Myocyte (in vitro differentiated cells): ENCODE results near the gene FHOD3. TPM values are rescaled to one million over a fixed set of nuclear protein-coding genes. Genes with fewer than 3 reads are reported as not detected.

Experiments
- DNase-seq: peaks from one replicate; pipeline ENCODE4 v3.0.0-alpha.2; 2012; ENCODE audit warnings: low read depth
- total RNA-seq: library from RNA; depleted of rRNA; stranded (reverse); fragments of >200 nt; gene quantifications from 2 replicates; pipeline ENCODE4 v1.2.3, GENCODE V29; 2014

The FHOD3 gene
- total RNA-seq, 1 donor from 2014 or later, result 57.5 TPM

DNA sequence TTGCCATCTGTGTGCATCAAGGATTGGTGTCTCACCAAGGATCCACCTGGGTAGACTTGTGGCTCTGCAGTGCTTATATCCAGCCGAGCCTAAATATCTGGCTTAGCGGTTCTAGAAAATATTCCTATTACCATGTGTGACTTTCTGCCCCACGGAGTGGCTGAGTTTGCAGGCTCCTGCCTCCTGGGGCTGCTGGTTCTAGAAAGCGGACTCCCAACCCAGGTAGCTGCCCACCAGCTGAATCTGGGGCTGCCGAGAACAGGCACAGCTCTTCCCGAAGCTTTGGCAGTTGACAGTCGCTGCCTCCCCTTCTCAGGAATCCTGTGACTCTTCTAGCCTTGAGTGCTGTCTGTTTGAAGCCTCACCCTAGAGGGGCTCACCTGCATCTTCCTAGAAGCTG, 426.7 kb downstream of the FHOD3 start:
- DNase-seq, result no peak

DNA sequence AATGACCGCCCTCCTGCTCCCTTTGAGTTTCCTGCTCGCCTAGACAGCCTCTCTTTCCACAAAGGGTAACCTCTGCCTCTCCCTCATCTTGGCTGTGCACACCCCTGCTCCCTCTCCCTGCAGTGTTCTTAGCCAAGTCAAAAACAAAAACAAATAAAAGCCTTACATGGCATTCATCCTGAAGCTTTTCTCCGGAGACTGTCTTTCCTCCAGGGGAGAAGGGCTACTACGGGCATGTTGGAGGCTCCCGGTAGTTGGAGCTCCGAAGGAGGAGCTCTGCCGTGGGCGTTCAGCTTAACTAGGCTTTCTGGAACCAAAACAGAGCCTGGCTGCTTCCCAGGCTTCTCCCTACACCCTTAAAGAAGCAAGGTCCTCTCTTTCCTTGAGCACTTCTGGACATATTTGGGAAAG, 427.1 kb downstream of the FHOD3 start:
- DNase-seq, result no peak

DNA sequence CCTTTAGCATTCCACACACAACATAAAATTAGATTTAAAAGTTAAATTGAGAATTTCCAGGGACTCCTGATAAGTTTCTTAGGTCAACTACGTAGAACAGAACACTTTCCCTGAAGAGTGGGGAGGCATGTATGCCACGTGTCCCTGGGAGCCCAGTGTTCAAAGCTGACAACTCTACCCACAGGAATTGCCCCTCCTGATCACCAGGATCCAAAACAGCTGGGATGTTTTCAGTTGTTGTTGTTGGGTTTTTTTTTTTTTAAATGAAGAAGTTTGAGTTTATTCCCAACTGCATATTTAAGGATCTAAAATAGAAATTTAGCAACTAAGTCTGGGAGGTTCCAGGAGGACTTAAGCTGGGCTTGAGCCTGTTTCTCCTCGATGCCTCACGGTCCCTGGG, 430.8 kb downstream of the FHOD3 start:
- no peak for DNase-seq

DNA sequence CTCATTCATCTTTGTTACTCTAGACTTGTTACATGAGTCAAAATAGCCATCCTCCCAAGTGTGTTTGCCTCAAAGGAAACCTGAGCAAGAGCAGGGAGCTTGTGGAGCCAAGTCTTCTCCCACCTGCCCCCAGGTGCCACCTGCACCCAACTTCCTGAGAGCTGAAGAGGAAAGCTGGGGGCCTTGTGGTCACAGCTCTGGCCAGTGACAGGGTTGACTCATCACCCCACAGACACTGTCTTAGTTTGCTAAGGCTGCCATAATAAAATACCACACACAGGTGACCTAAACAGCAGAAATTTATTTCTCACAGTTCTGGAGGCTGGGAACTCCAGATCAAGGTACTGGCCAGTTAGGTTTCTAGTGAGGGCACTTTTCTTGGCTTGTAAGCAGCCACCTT, 431.7 kb downstream of the FHOD3 start:
- DNase-seq, result no peak

DNA sequence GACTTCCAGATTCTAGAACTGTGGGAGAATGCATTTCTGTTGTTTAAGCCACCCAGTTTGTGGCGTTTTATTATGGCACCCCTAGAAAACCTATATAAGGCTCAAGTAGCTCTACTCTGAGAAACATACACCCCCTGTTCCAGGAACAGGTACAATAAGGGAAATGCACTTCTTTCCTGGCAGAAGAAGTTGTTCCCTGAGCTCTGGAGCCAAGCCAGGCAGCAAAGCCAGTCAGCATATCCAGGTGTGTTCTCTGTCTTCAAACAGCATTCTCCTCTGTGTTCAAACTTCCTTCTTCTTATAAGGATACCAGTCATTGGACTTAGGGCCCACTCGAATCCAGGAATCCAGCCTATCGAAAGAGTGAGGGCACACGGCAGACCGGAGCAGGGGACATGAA, 434.8 kb downstream of the FHOD3 start:
- no peak for DNase-seq

DNA sequence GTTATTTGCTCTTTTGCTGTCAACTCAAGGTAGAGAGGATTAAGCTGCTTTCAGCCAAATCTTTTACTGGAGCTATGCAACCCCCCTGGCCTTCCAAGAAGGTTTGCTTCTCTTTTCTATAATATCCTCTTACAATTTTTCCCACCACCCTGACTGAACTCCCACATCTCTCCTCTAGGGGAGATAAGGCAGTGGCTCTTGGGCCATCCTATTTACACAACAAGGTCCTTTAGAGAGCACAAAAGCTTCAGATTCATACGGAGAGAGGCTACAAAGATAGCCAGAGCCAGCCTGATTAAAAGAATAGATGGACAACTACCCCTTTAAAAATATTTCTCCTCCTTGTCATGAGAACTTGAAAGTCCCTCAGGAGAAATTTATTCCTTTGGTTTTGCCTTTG, 435.6 kb downstream of the FHOD3 start:
- no peak for DNase-seq

DNA sequence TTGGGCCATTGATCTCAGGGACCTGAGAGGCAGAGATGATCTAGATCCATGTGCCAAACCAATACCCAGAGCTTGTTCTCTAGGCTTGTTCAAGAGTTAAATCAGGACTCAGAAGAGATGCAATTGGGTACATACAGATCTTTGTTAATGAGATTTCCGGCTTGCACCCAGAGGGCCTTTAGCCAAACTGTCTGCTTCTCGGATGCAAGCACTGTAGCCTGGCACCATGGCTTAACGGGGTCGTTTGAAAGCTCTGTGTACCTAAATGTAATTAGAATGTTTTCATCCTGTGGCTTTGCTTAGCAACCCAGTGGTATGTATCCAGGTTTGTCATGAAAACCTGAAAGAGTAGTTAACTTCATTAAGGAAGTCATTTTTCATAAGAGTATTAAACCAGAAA, 437.1 kb downstream of the FHOD3 start:
- DNase-seq, result no peak

DNA sequence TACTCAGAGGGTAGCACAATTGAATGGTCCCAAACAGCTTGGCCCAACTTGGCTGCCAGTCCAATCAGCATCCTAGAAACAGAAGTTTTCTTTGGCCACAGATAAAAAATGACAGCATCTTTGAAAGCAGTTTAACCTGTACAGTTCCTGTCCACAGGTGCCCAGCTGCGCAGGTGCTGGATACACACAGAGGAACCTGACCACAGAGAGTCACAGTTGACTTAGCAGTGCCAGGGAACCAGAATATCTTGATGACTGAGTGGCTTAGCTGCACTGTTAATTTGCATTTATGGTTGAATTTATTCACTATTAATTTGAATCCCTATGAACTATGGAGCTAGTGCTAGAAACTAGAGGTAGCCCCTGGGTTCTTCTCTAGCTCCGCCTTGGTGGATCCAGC, 437.6 kb downstream of the FHOD3 start:
- no peak for DNase-seq

DNA sequence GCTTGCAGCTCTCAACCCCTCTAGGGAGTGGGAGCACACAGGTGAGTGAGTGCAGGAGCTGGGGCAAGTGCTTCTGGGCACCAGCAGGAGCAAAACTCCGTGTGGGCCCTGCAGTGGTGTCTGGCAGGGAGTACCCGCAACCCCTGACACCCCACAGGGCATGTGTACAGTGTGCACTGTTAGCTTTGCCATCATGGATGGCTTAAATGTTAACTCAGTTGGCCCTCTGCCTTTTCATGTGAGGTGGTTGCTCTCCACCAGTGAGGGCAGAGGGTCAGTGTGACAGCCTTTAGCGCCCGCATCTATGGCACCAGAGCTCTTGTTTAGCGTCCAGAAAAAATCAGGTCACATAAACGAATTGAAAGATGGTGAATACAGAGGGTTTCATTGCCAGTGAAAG, 438.6 kb downstream of the FHOD3 start:
- DNase-seq, result no peak

DNA sequence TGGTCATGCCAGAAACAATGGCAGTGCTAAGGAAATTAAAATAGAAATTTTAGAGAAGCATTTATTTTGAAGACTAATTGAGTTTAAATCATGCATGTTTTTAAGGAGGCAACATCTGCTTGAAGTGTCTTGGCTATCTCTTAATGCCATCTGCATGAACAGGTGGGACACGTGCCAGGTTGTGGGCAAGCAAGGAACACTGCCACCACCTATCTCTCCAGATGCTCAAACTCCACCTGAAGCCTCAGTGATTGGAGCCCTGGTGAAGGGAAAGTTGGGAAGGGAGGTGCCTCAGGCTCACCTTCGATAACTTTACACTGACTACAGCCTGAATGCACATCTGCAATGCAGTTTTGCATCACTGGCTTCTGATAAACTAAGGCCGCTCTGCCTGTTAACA, 439.8 kb downstream of the FHOD3 start:
- DNase-seq, result no peak

DNA sequence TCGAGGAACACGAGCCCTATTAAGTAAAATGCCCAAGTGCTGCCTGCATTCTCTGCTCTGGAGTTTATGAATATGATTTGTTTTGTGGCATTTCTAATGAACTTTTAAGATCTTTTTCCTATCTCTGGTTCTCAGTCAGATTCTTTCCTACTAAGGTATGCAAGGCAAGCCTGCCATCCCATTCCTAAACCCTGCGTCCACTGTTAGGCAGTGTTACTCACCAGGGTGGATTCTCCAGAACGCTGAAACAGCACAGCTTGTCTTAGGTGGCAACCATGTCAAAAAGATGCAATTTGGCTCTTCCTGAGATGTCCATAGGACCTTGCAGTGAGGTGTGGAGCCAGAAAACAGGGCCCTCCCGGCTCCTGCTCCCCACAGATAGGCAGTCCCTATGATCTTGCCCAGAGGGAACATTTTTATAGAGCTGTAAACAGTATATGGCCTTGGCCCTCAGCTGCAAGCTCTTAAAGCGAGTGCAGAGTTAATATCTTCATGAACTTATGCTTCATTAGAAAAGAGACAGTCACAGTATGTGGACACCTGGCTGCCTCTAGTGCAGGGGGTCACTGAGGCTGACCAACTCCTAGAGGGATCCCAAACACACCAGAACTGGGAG, 446.9 kb downstream of the FHOD3 start:
- no peak for DNase-seq

DNA sequence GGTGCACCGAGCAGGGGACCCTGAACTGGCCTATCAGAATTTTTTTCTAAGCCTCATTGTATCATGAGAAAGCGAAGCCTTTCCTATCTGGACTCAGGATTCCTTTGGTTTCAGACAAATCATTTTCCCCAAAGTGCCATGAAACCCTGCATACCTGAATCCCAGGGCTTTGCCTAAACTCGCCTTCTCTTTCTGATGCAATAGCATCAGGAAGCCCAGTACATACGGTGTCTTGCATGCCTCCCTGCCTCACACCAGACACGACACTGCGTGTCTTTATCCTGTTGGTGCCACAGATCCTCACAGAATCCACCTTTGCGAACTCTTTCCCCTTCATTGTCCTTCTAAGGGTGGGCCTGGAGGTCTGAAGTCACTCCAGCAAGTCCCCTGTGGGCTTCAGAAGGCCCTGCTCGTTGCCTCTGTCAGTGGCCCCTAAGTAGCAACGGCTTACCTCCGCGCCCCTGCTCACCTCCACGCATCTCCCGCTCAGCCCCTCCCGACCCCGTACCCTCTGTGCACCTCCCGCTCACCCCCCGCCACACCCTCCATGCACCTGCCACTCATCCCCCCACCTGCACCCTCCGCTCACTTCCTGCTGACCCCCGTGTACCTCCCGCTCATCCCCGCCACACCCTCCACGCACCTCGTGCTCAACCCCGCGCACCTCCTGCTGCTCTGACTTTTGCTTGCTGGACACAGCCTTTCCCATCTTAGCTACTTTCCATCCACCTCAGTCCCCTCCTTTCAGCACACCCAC, 447.9 kb downstream of the FHOD3 start:
- DNase-seq, result no peak

DNA sequence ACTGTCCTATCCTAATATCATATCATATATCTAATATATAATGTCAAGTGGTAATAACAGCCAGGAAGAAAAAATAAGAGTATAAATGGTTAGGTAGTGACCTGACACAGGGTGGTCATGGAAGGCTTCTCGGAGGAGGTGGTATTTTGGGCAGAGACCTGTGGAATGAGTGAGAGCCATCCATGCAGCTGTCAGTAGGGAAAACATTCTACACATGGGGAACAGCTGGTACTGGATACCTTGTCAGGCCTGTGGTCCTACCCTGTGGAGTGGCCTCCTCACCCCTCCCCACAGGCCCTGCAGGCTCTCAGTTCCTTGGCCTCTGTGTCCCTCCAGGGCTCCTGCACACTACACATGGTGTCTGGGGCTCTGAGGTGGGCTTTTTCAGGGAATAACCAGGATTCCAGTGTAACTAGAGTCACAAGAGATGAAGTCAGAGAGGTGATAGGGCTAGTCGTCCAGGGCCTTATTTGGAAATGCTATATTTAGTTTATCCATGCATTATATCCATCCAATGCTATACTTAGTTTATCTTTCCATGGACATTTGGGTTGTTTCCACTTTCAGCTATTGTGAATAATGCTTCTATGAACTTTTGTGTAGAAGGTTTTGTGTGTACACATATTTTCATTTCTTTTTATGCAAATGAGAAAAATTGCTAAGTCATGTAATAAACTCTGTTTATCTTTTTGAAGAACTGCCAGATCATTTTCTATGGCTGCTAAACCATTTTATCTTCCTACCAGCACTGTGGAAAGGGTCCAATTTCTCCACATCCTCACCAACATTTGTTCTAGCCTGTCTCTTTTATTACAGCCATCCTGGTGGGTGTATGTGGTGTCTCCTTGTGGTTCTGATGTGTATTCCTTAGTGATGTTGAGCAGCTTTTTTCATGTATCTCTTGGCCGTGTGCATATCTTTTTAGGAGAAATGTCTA, 455.7 kb downstream of the FHOD3 start:
- peak; percentile 79 for DNase-seq

DNA sequence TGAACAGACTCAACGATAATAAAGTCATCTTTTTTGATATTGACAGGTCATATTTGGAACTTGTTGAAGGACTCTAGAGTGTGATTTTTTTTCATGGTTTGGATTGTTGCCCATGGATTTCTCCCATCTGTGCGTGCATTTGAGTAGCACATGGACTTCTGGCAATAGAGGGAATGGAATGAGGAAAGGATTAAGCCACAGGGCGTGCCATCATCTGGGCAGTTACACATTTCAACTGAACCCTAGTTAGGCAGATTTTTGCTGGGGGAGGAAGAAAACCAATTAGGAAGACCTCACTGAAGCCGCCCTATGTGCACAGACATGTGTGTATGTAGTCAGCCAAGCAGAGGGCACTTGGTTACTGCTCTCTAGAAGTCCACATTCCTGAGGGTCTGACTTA, 458.7 kb downstream of the FHOD3 start:
- peak; percentile 86 for DNase-seq

DNA sequence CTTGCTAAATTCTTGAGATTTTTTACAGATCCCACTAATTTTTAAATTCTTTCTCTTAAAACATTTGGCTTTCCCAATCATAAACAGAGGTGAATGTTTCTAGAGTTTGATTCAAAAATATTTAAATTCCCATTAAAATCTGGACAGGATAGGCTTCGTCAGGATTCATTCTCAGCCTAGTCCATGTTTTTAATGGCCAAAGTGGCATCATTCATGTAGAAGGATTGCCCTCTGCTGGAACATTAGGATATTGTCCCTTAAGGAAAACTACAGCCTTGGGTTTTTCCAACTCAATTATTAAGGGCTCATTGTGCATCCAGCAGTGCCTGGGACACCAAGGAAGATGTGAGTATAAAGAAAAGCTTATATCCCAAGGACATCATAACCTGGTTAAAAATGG, 459.6 kb downstream of the FHOD3 start:
- peak; percentile 79 for DNase-seq

DNA sequence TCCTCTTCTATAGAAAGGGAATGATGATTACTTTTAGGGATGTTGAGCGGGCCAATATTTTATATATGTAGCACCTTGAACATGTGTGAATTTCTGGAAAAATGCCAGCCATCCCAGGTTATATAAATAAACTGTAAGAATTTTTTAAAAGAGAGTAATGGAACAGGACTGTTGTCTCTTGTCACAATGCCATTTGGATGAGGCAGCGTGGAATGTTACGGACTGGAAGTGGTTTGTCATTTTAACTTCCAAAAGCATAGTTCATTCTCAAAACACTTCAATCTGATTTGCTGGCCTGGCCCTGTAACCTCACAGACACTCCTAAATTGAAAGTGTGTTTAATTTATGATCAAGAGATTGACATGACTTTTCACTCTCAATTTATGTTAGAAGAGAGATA, 460.5 kb downstream of the FHOD3 start:
- no peak for DNase-seq

DNA sequence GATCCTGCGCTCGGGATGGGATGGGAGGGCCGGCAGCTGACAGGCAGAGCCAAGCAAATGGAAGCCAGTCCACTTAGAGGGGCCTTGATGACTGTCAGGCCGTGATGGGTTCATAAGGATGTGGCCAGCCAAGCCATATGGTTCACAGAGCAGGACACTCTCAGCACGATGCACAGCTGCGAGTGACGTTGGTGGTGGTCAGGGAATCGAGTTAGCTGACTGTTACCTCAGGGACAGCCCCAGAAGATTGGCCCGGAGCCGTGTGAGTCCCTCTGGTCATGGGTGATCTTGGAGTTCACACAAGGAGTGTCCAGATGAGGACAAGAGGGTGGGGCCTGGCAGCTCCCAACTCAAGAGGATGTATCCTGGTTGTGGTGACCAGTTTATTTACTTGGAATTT, 461.1 kb downstream of the FHOD3 start:
- DNase-seq, result peak; percentile 12

DNA sequence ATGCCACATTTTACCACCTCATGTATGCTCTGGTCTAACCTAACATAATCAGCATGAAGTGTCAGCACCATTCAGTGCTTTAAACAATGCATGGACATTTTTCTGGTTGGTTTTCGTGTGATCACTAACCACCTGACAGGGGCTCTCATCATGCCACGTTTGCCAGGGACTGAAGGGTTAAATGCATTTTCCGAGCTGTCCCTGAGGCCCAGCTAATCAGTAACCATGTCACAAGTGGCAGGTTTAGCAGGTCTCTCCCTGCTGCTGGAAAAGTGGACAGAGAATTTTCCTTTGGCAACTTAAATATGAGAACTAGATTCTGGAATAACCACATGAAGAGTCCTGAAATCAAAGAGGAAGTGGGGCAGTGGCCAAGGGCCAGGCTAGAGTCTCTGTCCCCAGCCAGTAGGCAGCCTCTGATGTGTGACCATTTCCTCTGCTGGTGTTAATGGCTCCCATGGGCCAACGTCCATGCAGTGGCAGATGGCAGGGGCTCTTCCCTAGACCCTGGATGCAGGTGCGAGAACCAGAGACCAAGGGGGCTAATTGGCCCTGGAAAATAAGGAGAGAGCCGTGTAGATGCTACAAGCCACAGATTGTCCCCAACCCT, 461.8 kb downstream of the FHOD3 start:
- DNase-seq, result no peak

DNA sequence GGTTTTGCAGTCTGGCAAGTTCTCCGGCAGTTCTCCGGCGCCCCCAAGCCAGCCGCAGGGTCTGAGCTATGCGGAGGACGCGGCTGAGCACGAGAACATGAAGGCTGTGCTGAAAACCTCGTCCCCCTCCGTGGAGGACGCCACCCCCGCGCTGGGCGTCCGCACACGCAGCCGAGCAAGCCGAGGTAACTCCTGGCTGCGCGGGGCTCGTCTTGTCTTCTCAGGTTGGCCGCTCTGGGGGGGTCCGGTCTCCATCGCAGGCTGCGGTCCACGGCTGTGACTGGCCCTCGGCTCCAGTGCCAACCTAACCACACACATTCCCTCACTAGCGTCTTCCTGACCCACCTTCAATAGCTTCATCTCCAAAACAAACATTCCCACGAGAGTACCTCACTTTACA, 463.1 kb downstream of the FHOD3 start:
- DNase-seq, result no peak

DNA sequence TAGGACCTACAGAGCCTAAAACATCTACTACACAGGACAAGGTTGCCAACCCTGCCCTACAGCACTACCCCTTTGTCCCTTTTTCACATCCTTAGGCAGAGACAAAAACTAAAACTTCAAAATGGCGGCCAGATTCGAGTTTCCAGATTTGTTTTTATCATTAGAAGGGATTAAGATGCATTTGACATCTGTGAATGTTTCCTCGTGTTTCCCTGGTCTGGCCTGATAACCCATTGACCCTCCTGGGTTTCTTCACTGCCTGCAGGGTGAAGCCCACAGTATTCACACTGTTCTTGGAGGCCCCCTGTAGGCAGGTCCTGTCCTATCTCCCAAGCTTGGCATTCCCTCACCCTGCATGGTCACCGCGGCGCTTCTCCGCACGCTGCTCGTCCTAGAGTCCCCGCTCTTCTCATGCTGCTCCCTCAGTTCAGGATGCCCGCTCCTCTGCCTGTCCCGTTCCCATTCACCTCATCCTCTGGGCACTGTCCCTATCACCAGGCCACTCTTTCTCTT, 463.7 kb downstream of the FHOD3 start:
- DNase-seq, result no peak

DNA sequence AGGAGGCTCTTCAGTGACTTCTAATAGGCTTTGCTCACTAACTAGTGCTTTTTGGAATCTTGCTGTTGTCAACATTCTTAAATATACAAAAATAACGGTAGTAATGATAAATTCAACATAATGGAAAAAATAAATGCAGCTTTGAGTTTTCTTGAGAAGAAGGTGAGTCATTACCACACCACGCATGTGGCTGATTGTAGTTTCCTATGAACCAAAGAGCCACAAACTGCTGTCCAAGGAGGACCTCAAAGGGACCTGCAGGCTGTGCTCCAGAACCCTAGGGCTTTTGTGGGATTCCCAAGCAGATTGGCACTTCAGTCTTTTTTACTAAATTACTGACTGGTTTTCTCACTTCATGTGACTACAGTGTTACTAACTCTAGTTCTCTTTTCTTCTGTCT, 464.6 kb downstream of the FHOD3 start:
- DNase-seq, result no peak
